Thyroid gland (tissue), 4 donors: Measurements from ENCODE around the gene TMEM51.

ENCODE experiments used
- POLR2A ChIP-seq, 2 donors: fragments of 450-650 bp; IDR thresholded peaks; one replicate each; pipeline ENCODE4 v1.6.1; 2017; ENCODE audit warnings: antibody characterized with exemption in 2 of 2, mild to moderate bottlenecking in 2 of 2, moderate library complexity in 1 of 2
- TF ChIP-seq, protein P1 (sequence below), 6 experiments: fragments of 200-600 bp in 3 of 6; fragments of 450-650 bp in 3 of 6; sonication (generic) in 3 of 6; IDR thresholded peaks; one replicate each; pipeline ENCODE4 v1.5.1; 2016 to 2019; ENCODE audit warnings: antibody characterized with exemption in 6 of 6, mild to moderate bottlenecking in 2 of 6, inconsistent platforms in 1 of 6, moderate library complexity in 1 of 6

DNA sequence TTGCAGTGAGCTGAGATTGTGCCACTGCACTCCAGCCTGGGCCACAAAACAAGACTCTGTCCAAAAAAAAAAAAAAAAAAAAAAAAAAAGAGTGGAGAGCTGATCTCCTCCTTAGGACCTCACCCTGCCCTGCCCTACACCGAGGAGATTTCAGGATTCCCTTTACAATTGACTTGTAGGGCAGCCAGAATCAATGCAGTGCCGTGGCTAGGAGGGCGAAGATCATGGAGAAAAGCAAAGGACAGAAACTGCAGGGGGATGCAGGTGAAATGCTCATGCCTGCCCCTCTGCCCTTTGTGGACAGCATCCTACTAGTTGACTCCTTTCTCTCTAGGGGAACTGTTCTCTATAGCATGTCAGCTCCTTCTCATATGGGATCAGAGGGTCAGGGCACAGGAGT, 103.0 kb downstream of the TMEM51 start:
- TF ChIP-seq, protein P1, sequence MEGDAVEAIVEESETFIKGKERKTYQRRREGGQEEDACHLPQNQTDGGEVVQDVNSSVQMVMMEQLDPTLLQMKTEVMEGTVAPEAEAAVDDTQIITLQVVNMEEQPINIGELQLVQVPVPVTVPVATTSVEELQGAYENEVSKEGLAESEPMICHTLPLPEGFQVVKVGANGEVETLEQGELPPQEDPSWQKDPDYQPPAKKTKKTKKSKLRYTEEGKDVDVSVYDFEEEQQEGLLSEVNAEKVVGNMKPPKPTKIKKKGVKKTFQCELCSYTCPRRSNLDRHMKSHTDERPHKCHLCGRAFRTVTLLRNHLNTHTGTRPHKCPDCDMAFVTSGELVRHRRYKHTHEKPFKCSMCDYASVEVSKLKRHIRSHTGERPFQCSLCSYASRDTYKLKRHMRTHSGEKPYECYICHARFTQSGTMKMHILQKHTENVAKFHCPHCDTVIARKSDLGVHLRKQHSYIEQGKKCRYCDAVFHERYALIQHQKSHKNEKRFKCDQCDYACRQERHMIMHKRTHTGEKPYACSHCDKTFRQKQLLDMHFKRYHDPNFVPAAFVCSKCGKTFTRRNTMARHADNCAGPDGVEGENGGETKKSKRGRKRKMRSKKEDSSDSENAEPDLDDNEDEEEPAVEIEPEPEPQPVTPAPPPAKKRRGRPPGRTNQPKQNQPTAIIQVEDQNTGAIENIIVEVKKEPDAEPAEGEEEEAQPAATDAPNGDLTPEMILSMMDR (IDR thresholded peaks at IDR 0.05) = no peak
- no peak for TF ChIP-seq POLR2A (IDR thresholded peaks at IDR 0.05)
